Measurements from ENCODE around the gene SPOCK1.

SPOCK1 gene

GRCh38 chr5:137412136-137412535 lies 87.0 kb downstream of the SPOCK1 start:
- no peak overlapping the region for H3K4me3 ChIP-seq (ENCODE audit: low read depth, low read length)
- DNase-seq (ENCODE audit: low read depth) = no peak
- TF ChIP-seq, protein P1, sequence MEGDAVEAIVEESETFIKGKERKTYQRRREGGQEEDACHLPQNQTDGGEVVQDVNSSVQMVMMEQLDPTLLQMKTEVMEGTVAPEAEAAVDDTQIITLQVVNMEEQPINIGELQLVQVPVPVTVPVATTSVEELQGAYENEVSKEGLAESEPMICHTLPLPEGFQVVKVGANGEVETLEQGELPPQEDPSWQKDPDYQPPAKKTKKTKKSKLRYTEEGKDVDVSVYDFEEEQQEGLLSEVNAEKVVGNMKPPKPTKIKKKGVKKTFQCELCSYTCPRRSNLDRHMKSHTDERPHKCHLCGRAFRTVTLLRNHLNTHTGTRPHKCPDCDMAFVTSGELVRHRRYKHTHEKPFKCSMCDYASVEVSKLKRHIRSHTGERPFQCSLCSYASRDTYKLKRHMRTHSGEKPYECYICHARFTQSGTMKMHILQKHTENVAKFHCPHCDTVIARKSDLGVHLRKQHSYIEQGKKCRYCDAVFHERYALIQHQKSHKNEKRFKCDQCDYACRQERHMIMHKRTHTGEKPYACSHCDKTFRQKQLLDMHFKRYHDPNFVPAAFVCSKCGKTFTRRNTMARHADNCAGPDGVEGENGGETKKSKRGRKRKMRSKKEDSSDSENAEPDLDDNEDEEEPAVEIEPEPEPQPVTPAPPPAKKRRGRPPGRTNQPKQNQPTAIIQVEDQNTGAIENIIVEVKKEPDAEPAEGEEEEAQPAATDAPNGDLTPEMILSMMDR (IDR thresholded peaks at IDR 0.05; ENCODE audit: control insufficient read depth, extremely low read depth, insufficient read depth) = no peak

DNA sequence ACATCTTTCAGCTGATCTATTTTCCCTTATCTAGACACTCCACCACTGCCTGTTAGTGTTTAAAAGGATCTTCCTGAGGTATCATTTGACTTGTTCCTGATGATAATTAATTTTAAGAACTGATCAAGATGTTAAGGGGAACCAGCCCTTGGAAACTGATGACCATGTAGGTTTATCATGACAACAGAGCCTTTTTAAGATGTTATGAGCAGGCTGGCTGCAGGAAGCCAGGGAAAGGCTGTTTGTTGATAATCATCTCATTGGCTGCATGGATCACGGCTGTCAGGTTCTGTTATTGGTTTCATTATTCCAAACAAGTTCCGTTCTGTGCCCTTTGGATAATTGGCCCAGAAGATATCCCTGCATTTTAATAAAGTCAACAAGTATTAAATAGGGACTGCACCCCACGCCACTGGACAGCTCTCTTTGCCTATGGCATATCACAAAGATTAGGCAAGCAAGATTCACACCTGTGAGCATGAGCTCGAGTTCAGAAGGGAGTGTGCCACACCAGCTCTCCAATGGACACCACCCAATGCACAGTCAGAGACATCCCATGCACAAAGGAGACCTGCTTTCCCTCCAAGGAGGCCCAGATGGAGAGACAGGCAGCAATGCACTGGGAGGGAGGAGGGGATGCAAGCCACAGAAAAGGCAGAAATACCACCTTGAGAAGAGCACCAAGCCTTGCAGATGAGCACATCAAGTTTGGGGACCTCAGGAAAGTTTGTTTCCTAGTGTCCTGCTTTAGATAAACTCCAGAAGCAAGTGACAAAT lies 88.7 kb downstream of the SPOCK1 start:
- H3K4me3 ChIP-seq (ENCODE audit: low read depth, low read length) = no peak overlapping the region
- DNase-seq (ENCODE audit: low read depth) = no peak
- TF ChIP-seq, protein P1 (IDR thresholded peaks at IDR 0.05; ENCODE audit: control insufficient read depth, extremely low read depth, insufficient read depth) = no peak

DNA sequence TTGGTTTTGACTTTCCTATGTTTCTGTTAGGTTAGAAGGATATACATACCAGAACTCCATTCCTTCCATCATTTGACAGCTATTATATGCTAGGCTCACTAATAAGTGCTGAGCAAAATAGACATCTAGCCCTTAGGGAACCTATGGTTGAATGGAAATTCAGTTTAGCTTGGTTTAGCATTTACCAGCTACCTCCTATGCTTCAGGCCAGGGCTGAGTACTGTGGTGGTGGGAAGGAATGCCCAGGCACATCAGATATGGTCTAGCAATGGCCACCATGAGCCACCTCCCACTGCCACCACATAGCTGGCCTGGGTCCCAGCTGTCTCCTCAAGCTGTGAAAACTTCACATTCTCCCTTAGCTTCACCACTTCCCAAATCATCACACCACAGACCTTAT lies 89.4 kb downstream of the SPOCK1 start:
- TF ChIP-seq, protein P1 (IDR thresholded peaks at IDR 0.05; ENCODE audit: control insufficient read depth, extremely low read depth, insufficient read depth) = no peak
- H3K4me3 ChIP-seq (ENCODE audit: low read depth, low read length) = no peak overlapping the region
- no peak for DNase-seq (ENCODE audit: low read depth)

DNA sequence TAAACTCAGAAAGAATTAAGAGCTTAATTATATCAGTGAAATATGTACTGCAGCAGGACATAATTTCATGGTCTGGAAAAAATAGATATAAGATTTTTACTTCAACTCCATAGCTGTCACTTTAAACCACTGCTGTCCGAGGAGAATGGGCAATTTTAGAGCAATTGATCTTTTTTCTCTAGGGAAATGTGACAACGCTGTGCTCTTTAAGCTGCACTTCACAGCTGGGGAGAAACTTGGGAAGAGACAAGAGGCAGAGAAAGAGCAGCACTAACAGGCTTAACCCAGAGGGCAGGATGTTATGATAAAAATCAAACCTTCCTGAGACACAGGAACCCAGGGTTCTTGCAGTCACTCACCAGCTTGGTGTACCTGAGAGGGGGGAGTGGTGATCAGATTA lies 92.0 kb downstream of the SPOCK1 start:
- TF ChIP-seq, protein P1 (IDR thresholded peaks at IDR 0.05; ENCODE audit: control insufficient read depth, extremely low read depth, insufficient read depth) = no peak
- no peak overlapping the region for H3K4me3 ChIP-seq (ENCODE audit: low read depth, low read length)
- no peak for DNase-seq (ENCODE audit: low read depth)

- TF ChIP-seq, protein P1 (IDR thresholded peaks at IDR 0.05; ENCODE audit: control insufficient read depth, extremely low read depth, insufficient read depth) = no peak
- no peak for DNase-seq (ENCODE audit: low read depth)
Observed at GRCh38 chr5:137405393-137405792, 93.7 kb downstream of the SPOCK1 start.

GRCh38 chr5:137403869-137404268 lies 95.3 kb downstream of the SPOCK1 start:
- no peak overlapping the region for H3K4me3 ChIP-seq (ENCODE audit: low read depth, low read length)
- TF ChIP-seq, protein P1 (IDR thresholded peaks at IDR 0.05; ENCODE audit: control insufficient read depth, extremely low read depth, insufficient read depth) = no peak
- peak; percentile 39 for DNase-seq (ENCODE audit: low read depth)

More at GRCh38 chr5:137405393-137405792, 93.7 kb downstream of the SPOCK1 start:
- no peak overlapping the region for H3K4me3 ChIP-seq (ENCODE audit: low read depth, low read length)
